Endothelial cell of umbilical vein (primary cell): ENCODE results near the gene MARVELD3. TPM values are rescaled to one million over a fixed set of nuclear protein-coding genes. Genes with fewer than 3 reads are reported as not detected.

ENCODE experiments used
- BruUV-seq: library from RNA; stranded (reverse); fragments of 400-500 nt; replicated peaks from 2 replicates; lab custom pipeline; 2021; lab: Mats Ljungman, UMichigan
- CTCF ChIA-PET: fragments of 300-600, 350-600 bp; sonication (Branson Sonifier 250); formaldehyde crosslinking; loops from one replicate; lab custom pipeline; 2021; ENCODE audit warnings: antibody characterized with exemption, inconsistent platforms; lab: Charles Lee
- POLR2A ChIA-PET: fragments of 300-600, 350-600 bp; sonication (Branson Sonifier 250); formaldehyde crosslinking; loops from one replicate; lab custom pipeline; 2021; ENCODE audit warnings: antibody characterized with exemption, inconsistent platforms; lab: Charles Lee
- DNase-seq: peaks from one replicate; pipeline ENCODE4 v3.0.0-alpha.2; 2011; ENCODE audit warnings: low read depth, low spot score
- FAIRE-seq: peaks from 2 replicates; lab custom pipeline; 2011; peaks lifted over from hg19 to GRCh38; lab: Jason Lieb, UNC
- H2AFZ ChIP-seq: 2 replicates; pipeline ENCODE4 v1.6.0; 2012; ENCODE audit warnings: low read depth, low read length, control low read depth, inconsistent platforms
- H3K27ac ChIP-seq: 2 replicates; pipeline ENCODE4 v1.5.1; 2011; ENCODE audit warnings: low read depth, mild to moderate bottlenecking, control low read depth, low read length, moderate library complexity; ENCODE audit not compliant: insufficient read depth
- H3K27me3 ChIP-seq, 2 experiments: 2 replicates each; pipeline versions ENCODE4 v1.6.0 to v1.6.1; 2011; ENCODE audit warnings: low read length in 2 of 2, mixed read lengths in 1 of 2; ENCODE audit not compliant: control insufficient read depth in 2 of 2, insufficient read depth in 2 of 2
- H3K36me3 ChIP-seq, 2 experiments: 2 replicates in 1 of 2; 3 replicates in 1 of 2; pipeline ENCODE4 v1.5.1; 2011; ENCODE audit warnings: low read length in 2 of 2, mild to moderate bottlenecking in 1 of 2, moderate library complexity in 1 of 2; ENCODE audit not compliant: control insufficient read depth in 2 of 2, insufficient read depth in 2 of 2; ENCODE audit errors: extremely low read depth in 1 of 2
- H3K4me1 ChIP-seq: 3 replicates; pipeline ENCODE4 v1.5.1; 2011; ENCODE audit warnings: mild to moderate bottlenecking, low read length; ENCODE audit not compliant: control insufficient read depth, insufficient read depth; ENCODE audit errors: extremely low read depth
- H3K4me2 ChIP-seq: 2 replicates; pipeline ENCODE4 v1.6.1; 2011; ENCODE audit warnings: low read length, control low read depth, mixed read lengths; ENCODE audit not compliant: insufficient read depth
- H3K4me3 ChIP-seq, 3 experiments: fragments of 200-600 bp in 1 of 3; sonication (generic), shearing (Covaris generic) in 1 of 3; replicated peaks in 1 of 3; 2 replicates each; pipeline ENCODE4 v1.5.1; 2011 to 2016; ENCODE audit warnings: control low read depth in 3 of 3, low read length in 3 of 3, mild to moderate bottlenecking in 2 of 3, inconsistent platforms in 1 of 3, low read depth in 1 of 3, moderate library complexity in 1 of 3; ENCODE audit not compliant: insufficient read depth in 1 of 3
- H3K79me2 ChIP-seq: 2 replicates; pipeline ENCODE4 v1.6.0; 2012; ENCODE audit warnings: low read length, inconsistent platforms; ENCODE audit not compliant: control insufficient read depth, insufficient read depth
- H3K9ac ChIP-seq: replicated peaks from 2 replicates; pipeline ENCODE3; 2011; ENCODE audit warnings: low read length, control low read depth; ENCODE audit not compliant: insufficient read depth; ENCODE audit errors: extremely low read depth
- H3K9me1 ChIP-seq: replicated peaks from 3 replicates; pipeline ENCODE4 v1.6.0; 2011; ENCODE audit warnings: mild to moderate bottlenecking, low read length; ENCODE audit not compliant: control insufficient read depth, insufficient read depth; ENCODE audit errors: extremely low read depth
- H3K9me3 ChIP-seq: replicated peaks from 2 replicates; pipeline ENCODE4 v1.5.1; 2012; ENCODE audit warnings: low read length, inconsistent platforms; ENCODE audit not compliant: control insufficient read depth, insufficient read depth
- H4K20me1 ChIP-seq: replicated peaks from 2 replicates; pipeline ENCODE3; 2011; ENCODE audit warnings: mild to moderate bottlenecking, low read length; ENCODE audit not compliant: control insufficient read depth, insufficient read depth; ENCODE audit errors: extremely low read depth
- CTCF ChIP-seq, 2 donors: IDR thresholded peaks; 1 replicate in 1 of 2; 2 replicates in 1 of 2; pipeline ENCODE4 v1.5.1; 2011; ENCODE audit warnings: low read length in 2 of 2, mild to moderate bottlenecking in 2 of 2, moderate library complexity in 2 of 2, control low read depth in 1 of 2, inconsistent platforms in 1 of 2, low read depth in 1 of 2; ENCODE audit not compliant: insufficient read depth in 1 of 2; ENCODE audit errors: extremely low read depth in 1 of 2
- EZH2 ChIP-seq: IDR thresholded peaks from 2 replicates; pipeline ENCODE4 v1.6.1; 2012; ENCODE audit warnings: borderline replicate concordance, low read depth, mild to moderate bottlenecking, moderate library complexity, low read length, inconsistent platforms; ENCODE audit not compliant: severe bottlenecking
- FOS ChIP-seq: IDR thresholded peaks from 2 replicates; pipeline ENCODE4 v1.6.1; 2011; ENCODE audit warnings: mild to moderate bottlenecking, low read length, moderate library complexity, borderline replicate concordance; ENCODE audit not compliant: insufficient read depth
- GATA2 ChIP-seq: IDR thresholded peaks from 2 replicates; pipeline ENCODE4 v1.7.0; 2011; ENCODE audit warnings: low read depth, mild to moderate bottlenecking, moderate library complexity, mixed read lengths, low read length; ENCODE audit not compliant: insufficient read length, insufficient read depth
- JUN ChIP-seq: IDR thresholded peaks from 2 replicates; pipeline ENCODE4 v1.6.1; 2011; ENCODE audit warnings: borderline replicate concordance, low read depth; ENCODE audit not compliant: insufficient read length, insufficient read depth
- MYC ChIP-seq: IDR thresholded peaks from one replicate; pipeline ENCODE4 v1.6.1; 2011; ENCODE audit warnings: mild to moderate bottlenecking, low read depth, low read length
- POLR2A ChIP-seq: IDR thresholded peaks from 2 replicates; pipeline ENCODE4 v1.6.1; 2012; ENCODE audit warnings: low read depth, mild to moderate bottlenecking, control low read depth, low read length
- POLR2AphosphoS5 ChIP-seq: IDR thresholded peaks from 2 replicates; pipeline ENCODE4 v1.6.1; 2012; ENCODE audit warnings: low read depth, mild to moderate bottlenecking, control low read depth, low read length, moderate library complexity; ENCODE audit not compliant: insufficient read depth
- dilution Hi-C: fragments of 300-500 bp; cut with MboI; formaldehyde crosslinking; loops from one replicate; pipeline ENCODE4 v1.15.0; 2019; ENCODE audit warnings: low sequenced_read_pairs; ENCODE audit not compliant: extremely low pct_ligation_motif_present
- intact Hi-C: fragments of 100-400 bp; cut with micrococcal nuclease; formaldehyde crosslinking; loops from one replicate; pipeline ENCODE4 v1.10.0; 2022
- polyA plus RNA-seq, 4 experiments: library from polyadenylated mRNA; depleted of rRNA in 3 of 4; stranded (reverse) in 3 of 4; unstranded in 1 of 4; fragments of >200 nt; gene quantifications; 2 replicates each; pipeline versions ENCODE4 v1.2.1 to v1.2.3, GENCODE V29; 2011 to 2012; ENCODE audit warnings: missing spikeins in 1 of 4
- total RNA-seq: library from RNA; stranded (reverse); gene quantifications from 2 replicates; pipeline ENCODE4 v1.2.3, GENCODE V29; 2021
- TF ChIP-seq, protein P1 (sequence below): IDR thresholded peaks from 2 replicates; pipeline ENCODE4 v1.6.1; 2011; ENCODE audit not compliant: insufficient read depth, insufficient read length

MARVELD3 gene
- total and polyA plus RNA-seq, 2 donors (not counting 3 experiments of a cell fraction or from before 2014, with no cell fraction given), result not detected

- H3K36me3 ChIP-seq, result peaks cover 8 to 11% of the 10 kb centered on the region in 2 experiments
- H3K79me2 ChIP-seq, result no peaks in the 10 kb centered on the region
- no peak overlapping the region for H3K4me2 ChIP-seq
- TF ChIP-seq MYC (no peak), POLR2A (no peak), FOS (no peak), JUN (no peak), GATA2 (no peak), EZH2 (no peak), POLR2AphosphoS5 (no peak), CTCF (IDR thresholded peaks at IDR 0.05; ENCODE audit: extremely low read depth in 1 of 2, insufficient read depth in 1 of 2, low read depth in 1 of 2, low read length in 2 of 2) (no peak)
- TF ChIP-seq, protein P1, sequence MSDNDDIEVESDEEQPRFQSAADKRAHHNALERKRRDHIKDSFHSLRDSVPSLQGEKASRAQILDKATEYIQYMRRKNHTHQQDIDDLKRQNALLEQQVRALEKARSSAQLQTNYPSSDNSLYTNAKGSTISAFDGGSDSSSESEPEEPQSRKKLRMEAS, result no peak
- dilution Hi-C loops, result no loop called here
- FAIRE-seq (no peak), DNase-seq (no peak)
- no peak overlapping the region for H3K27ac ChIP-seq
- no peak overlapping the region for H2AFZ ChIP-seq
- H3K9ac ChIP-seq, result no peak overlapping the region
- ChIA-PET POLR2A (no interaction called here), CTCF (no interaction called here)
- no peaks in the 10 kb centered on the region for H3K9me3 ChIP-seq
- no peak overlapping the region for H3K4me3 ChIP-seq
- no peaks in the 10 kb centered on the region for H3K27me3 ChIP-seq
- no peaks in the 10 kb centered on the region for H3K9me1 ChIP-seq
- no TSS peak for BruUV-seq
- intact Hi-C loops, result no loop called here
- H4K20me1 ChIP-seq, result no peaks in the 10 kb centered on the region
- H3K4me1 ChIP-seq, result no peaks in the 10 kb centered on the region
Observed at GRCh38 chr16:71671165-71671564, 45.2 kb downstream of the MARVELD3 start.
